HCT116 (cell line): Measurements from ENCODE around the gene USP26. TPM values are rescaled to one million over a fixed set of nuclear protein-coding genes. Genes with fewer than 3 reads are reported as not detected.

Source experiments
- ATAC-seq: fragments of 200-7000 bp; cut with Tn5 transposase; 2 replicates; pipeline ENCODE4 v1.9.1; 2020; ENCODE audit warnings: mild to moderate bottlenecking, moderate library complexity
- BruUV-seq: library from RNA; stranded (reverse); fragments of 400-500 nt; replicated peaks from 2 replicates; lab custom pipeline; 2021; lab: Mats Ljungman, UMichigan
- CTCF ChIA-PET: fragments of 300-600 bp; sonication (Branson Sonifier 250); formaldehyde crosslinking; loops from one replicate; lab custom pipeline; 2021; ENCODE audit warnings: antibody characterized with exemption; lab: Charles Lee
- POLR2A ChIA-PET: fragments of 300-600, 350-600 bp; sonication (Branson Sonifier 250); formaldehyde crosslinking; loops from one replicate; lab custom pipeline; 2021; ENCODE audit warnings: antibody characterized with exemption; lab: Charles Lee
- RAD21 ChIA-PET, 2 experiments: fragments of 300-600 bp; sonication (Branson Sonifier 250); formaldehyde crosslinking; loops; one replicate each; lab custom pipeline; 2023; ENCODE audit warnings: low total read pairs in 2 of 2; ENCODE audit not compliant: uncharacterized antibody in 2 of 2, unreplicated experiment in 2 of 2, low non-redundant PET in 1 of 2; lab: Charles Lee
- DNase-seq: peaks from one replicate; pipeline ENCODE4 v3.0.0-alpha.2; 2010; ENCODE audit warnings: low read depth, low spot score
- H2AFZ ChIP-seq: fragments of 200-600 bp; shearing (Covaris generic), sonication (generic); 2 replicates; pipeline ENCODE4 v1.6.1; 2017; ENCODE audit warnings: low read depth, mixed run types, mixed read lengths, antibody characterized with exemption, low read length; ENCODE audit not compliant: poor library complexity, severe bottlenecking
- H3K27ac ChIP-seq: 2 replicates; pipeline ENCODE4 v1.5.1; 2012; ENCODE audit warnings: low read depth, low read length
- H3K27me3 ChIP-seq: fragments of 200-600 bp; sonication (generic); 2 replicates; pipeline ENCODE4 v1.6.1; 2016; ENCODE audit warnings: mixed run types, low read length, mixed read lengths; ENCODE audit not compliant: insufficient read depth
- H3K36me3 ChIP-seq, 2 experiments: fragments of 200-500 bp in 1 of 2; fragments of 200-600 bp in 1 of 2; sonication (Bioruptor generic) in 1 of 2; sonication (generic) in 1 of 2; 2 replicates each; pipeline versions ENCODE4 v1.5.1 to v1.6.1; 2014 to 2016; ENCODE audit warnings: low read length in 2 of 2, inconsistent platforms in 1 of 2, mixed read lengths in 1 of 2, mixed run types in 1 of 2; ENCODE audit not compliant: insufficient read depth in 2 of 2, control insufficient read depth in 1 of 2
- H3K4me1 ChIP-seq, 2 experiments: fragments of 200-600 bp in 1 of 2; sonication (generic) in 1 of 2; 2 replicates each; pipeline versions ENCODE4 v1.5.1 to v1.6.1; 2012 to 2017; ENCODE audit warnings: low read length in 2 of 2, inconsistent platforms in 1 of 2, mild to moderate bottlenecking in 1 of 2, mixed read lengths in 1 of 2, mixed run types in 1 of 2, moderate library complexity in 1 of 2; ENCODE audit not compliant: insufficient read depth in 2 of 2, control insufficient read depth in 1 of 2
- H3K4me2 ChIP-seq: fragments of 200-600 bp; sonication (generic); 2 replicates; pipeline ENCODE4 v1.6.1; 2017; ENCODE audit warnings: mixed run types, low read length, mixed read lengths
- H3K4me3 ChIP-seq, 2 experiments: fragments of 200-600 bp in 1 of 2; sonication (generic) in 1 of 2; replicated peaks in 1 of 2; 2 replicates each; pipeline ENCODE4 v1.5.1; 2011 to 2016; ENCODE audit warnings: low read length in 2 of 2, control low read depth in 1 of 2, low read depth in 1 of 2, mild to moderate bottlenecking in 1 of 2, mixed read lengths in 1 of 2, mixed run types in 1 of 2
- H3K79me2 ChIP-seq: fragments of 200-600 bp; sonication (generic); 2 replicates; pipeline ENCODE4 v1.6.1; 2017; ENCODE audit warnings: mild to moderate bottlenecking, mixed run types, low read length, moderate library complexity, mixed read lengths; ENCODE audit not compliant: insufficient read depth
- H3K9ac ChIP-seq: fragments of 200-600 bp; sonication (generic); 2 replicates; pipeline ENCODE4 v1.6.1; 2016; ENCODE audit warnings: low read length, mixed read lengths
- H3K9me2 ChIP-seq: fragments of 200-600 bp; sonication (generic), shearing (Covaris generic); 2 replicates; pipeline ENCODE4 v1.6.1; 2017; ENCODE audit warnings: mixed run types, mild to moderate bottlenecking, moderate library complexity; ENCODE audit not compliant: insufficient read depth
- H3K9me3 ChIP-seq, 2 experiments: fragments of 200-500 bp in 1 of 2; fragments of 200-600 bp in 1 of 2; sonication (Bioruptor generic) in 1 of 2; sonication (generic) in 1 of 2; 2 replicates each; pipeline ENCODE4 v1.6.1; 2014 to 2017; ENCODE audit warnings: low read length in 2 of 2, mixed read lengths in 2 of 2, inconsistent platforms in 1 of 2, low read depth in 1 of 2, mild to moderate bottlenecking in 1 of 2, mixed run types in 1 of 2, moderate library complexity in 1 of 2; ENCODE audit not compliant: control insufficient read depth in 1 of 2, insufficient read depth in 1 of 2
- H4K20me1 ChIP-seq: fragments of 200-600 bp; sonication (generic), shearing (Covaris generic); 2 replicates; pipeline ENCODE4 v1.6.1; 2017; ENCODE audit warnings: mixed run types, mild to moderate bottlenecking, moderate library complexity; ENCODE audit not compliant: insufficient read depth
- CBX3 ChIP-seq: IDR thresholded peaks from 2 replicates; pipeline ENCODE4 v1.6.1; 2012; ENCODE audit warnings: low read depth
- CEBPB ChIP-seq: IDR thresholded peaks from 2 replicates; pipeline ENCODE4 v1.6.1; 2012; ENCODE audit warnings: low read depth
- EGR1 ChIP-seq: IDR thresholded peaks from 2 replicates; pipeline ENCODE4 v1.6.1; 2012; ENCODE audit warnings: low read depth
- EZH2 ChIP-seq: fragments of 200-600 bp; sonication (generic); IDR thresholded peaks from 2 replicates; pipeline ENCODE4 v1.6.1; 2017; ENCODE audit warnings: antibody characterized with exemption, mixed run types
- FOSL1 ChIP-seq: IDR thresholded peaks from 2 replicates; pipeline ENCODE4 v1.6.1; 2012; ENCODE audit warnings: low read depth
- JUND ChIP-seq: IDR thresholded peaks from 2 replicates; pipeline ENCODE4 v1.6.1; 2012
- SP1 ChIP-seq: IDR thresholded peaks from 2 replicates; pipeline ENCODE4 v1.6.1; 2012; ENCODE audit warnings: low read depth
- SRF ChIP-seq: IDR thresholded peaks from 2 replicates; pipeline ENCODE4 v1.6.1; 2012; ENCODE audit warnings: low read depth
- TCF7L2 ChIP-seq: IDR thresholded peaks from 2 replicates; pipeline ENCODE4 v1.7.0; 2011; ENCODE audit warnings: borderline replicate concordance, inconsistent platforms; ENCODE audit not compliant: insufficient read depth, insufficient read length; ENCODE audit errors: extremely low read depth
- YY1 ChIP-seq: IDR thresholded peaks from 2 replicates; pipeline ENCODE4 v1.6.1; 2011; ENCODE audit warnings: low read length, low read depth, moderate library complexity, mild to moderate bottlenecking; ENCODE audit not compliant: insufficient replicate concordance; ENCODE audit errors: extremely low read depth
- ZNF274 ChIP-seq: fragments of 200-500 bp; sonication (Bioruptor generic); IDR thresholded peaks from 2 replicates; pipeline ENCODE4 v1.6.1; 2014; ENCODE audit warnings: mild to moderate bottlenecking, low read depth, low read length, inconsistent platforms
- intact Hi-C: fragments of 100-400 bp; cut with micrococcal nuclease; formaldehyde crosslinking; loops from 2 replicates; pipeline ENCODE4 v1.10.0; 2022
- total RNA-seq: library from RNA; stranded (reverse); gene quantifications from one replicate; pipeline ENCODE4 v1.2.1, GENCODE V29; 2021; ENCODE audit not compliant: unreplicated experiment
- TF ChIP-seq, protein P1 (sequence below): IDR thresholded peaks from 2 replicates; pipeline ENCODE4 v1.6.1; 2011; ENCODE audit warnings: mild to moderate bottlenecking, low read length, moderate library complexity; ENCODE audit not compliant: insufficient replicate concordance; ENCODE audit errors: extremely low read depth
- TF ChIP-seq, protein P2 (sequence below): IDR thresholded peaks from 2 replicates; pipeline ENCODE4 v1.6.1; 2012
- TF ChIP-seq, protein P3 (sequence below): IDR thresholded peaks from 2 replicates; pipeline ENCODE4 v1.6.1; 2012

The USP26 gene
- total RNA-seq, 1 experiment from 2014 or later = not detected

DNA sequence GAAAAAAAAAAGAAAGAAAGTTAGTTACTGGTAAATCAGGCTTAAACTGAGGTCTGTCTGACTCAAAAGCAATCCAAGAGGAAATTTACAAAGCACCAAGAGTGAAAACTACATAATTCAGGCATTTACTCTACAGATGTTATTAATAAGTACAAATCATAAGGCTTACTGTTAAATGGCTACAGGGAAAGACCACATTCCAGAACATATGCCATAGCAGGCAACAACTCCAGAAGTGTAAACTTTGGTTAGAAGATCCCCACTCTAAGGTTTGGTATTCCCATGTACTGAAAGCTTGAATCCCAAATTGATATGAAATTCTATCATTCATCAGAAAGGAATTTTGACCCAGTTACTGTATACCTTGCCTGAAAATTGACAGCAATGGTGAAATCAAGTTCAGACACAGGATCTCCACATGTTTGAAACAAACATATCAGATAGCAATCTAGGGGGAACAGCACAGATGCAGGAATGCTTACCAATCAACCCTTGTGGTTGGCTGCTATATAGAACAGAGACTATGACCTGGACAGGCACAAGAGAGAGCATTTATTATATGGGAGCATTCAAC is 6.6 kb downstream of the USP26 start:
- Histone ChIP-seq H2AFZ (no peak overlapping the region), H3K4me1 (no peaks in the 10 kb centered on the region), H3K27ac (no peak overlapping the region), H3K36me3 (no peaks in the 10 kb centered on the region), H3K4me2 (no peak overlapping the region), H3K9me3 (no peaks in the 10 kb centered on the region), H3K9ac (no peak overlapping the region), H3K27me3 (no peaks in the 10 kb centered on the region), H3K9me2 (no peaks in the 10 kb centered on the region), H3K4me3 (no peak overlapping the region), H4K20me1 (no peaks in the 10 kb centered on the region), H3K79me2 (no peaks in the 10 kb centered on the region)
- ATAC-seq (no peak), DNase-seq (no peak)
- no TSS peak for BruUV-seq
- ChIA-PET POLR2A (no interaction called here), RAD21 (no interaction called here), CTCF (no interaction called here)
- intact Hi-C loops = no loop called here
- TF ChIP-seq, protein P1, sequence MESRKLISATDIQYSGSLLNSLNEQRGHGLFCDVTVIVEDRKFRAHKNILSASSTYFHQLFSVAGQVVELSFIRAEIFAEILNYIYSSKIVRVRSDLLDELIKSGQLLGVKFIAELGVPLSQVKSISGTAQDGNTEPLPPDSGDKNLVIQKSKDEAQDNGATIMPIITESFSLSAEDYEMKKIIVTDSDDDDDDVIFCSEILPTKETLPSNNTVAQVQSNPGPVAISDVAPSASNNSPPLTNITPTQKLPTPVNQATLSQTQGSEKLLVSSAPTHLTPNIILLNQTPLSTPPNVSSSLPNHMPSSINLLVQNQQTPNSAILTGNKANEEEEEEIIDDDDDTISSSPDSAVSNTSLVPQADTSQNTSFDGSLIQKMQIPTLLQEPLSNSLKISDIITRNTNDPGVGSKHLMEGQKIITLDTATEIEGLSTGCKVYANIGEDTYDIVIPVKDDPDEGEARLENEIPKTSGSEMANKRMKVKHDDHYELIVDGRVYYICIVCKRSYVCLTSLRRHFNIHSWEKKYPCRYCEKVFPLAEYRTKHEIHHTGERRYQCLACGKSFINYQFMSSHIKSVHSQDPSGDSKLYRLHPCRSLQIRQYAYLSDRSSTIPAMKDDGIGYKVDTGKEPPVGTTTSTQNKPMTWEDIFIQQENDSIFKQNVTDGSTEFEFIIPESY = no peak
- TF ChIP-seq ZNF274 (no peak), EGR1 (no peak), FOSL1 (no peak), TCF7L2 (no peak), CBX3 (no peak), CEBPB (no peak), SRF (no peak), SP1 (no peak), YY1 (no peak), EZH2 (no peak), JUND (no peak)
- TF ChIP-seq, protein P2, sequence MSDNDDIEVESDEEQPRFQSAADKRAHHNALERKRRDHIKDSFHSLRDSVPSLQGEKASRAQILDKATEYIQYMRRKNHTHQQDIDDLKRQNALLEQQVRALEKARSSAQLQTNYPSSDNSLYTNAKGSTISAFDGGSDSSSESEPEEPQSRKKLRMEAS = no peak
- TF ChIP-seq, protein P3, sequence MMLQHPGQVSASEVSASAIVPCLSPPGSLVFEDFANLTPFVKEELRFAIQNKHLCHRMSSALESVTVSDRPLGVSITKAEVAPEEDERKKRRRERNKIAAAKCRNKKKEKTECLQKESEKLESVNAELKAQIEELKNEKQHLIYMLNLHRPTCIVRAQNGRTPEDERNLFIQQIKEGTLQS = no peak
